ENCODE measurements around the gene AFDN.

AFDN gene

DNA sequence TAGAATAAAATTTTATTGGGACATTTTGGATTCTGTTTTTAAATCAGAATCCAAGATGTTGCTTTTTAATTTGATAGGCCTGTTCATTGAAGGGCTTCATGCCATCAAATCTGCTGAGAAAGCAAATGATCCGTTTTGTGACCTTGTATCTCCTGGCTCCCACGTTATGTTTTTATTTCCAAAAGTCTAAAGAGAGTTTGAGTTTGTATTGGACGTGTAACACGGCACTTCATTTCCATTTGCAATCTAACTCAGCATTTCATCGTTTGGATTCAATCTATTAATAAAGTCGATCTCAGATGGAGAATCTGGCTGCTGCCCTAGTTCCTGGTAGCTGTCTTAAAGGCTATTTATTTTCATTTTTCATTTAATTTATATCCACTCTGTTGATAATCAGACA is 187.7 kb downstream of the AFDN start:
- Histone ChIP-seq H3K9me2 (replicated peaks; ENCODE audit: insufficient read depth, low read length) (no peaks in the 10 kb centered on the region), H3K9me3 (replicated peaks; ENCODE audit: insufficient read depth, low read length) (no peaks in the 10 kb centered on the region), H3K27me3 (replicated peaks; ENCODE audit: insufficient read depth, low read length) (peaks cover 16% of the 10 kb centered on the region; the same call in 1 of the 2 replicates)

GRCh38 chr6:168015009-168015408 is 188.3 kb downstream of the AFDN start:
- Histone ChIP-seq H3K9me2 (replicated peaks; ENCODE audit: insufficient read depth, low read length) (no peaks in the 10 kb centered on the region), H2AFZ (ENCODE audit: low read length) (no peak overlapping the region), H3K9me3 (replicated peaks; ENCODE audit: insufficient read depth, low read length) (no peaks in the 10 kb centered on the region), H3K27ac (ENCODE audit: low read length) (no peak overlapping the region), H4K20me1 (ENCODE audit: insufficient read depth, low read length) (no peaks in the 10 kb centered on the region), H3K27me3 (replicated peaks; ENCODE audit: insufficient read depth, low read length) (peaks cover 17% of the 10 kb centered on the region; the same call in 1 of the 2 replicates), H3K4me1 (ENCODE audit: low read length) (no peaks in the 10 kb centered on the region), H3K4me3 (ENCODE audit: low read length) (no peak overlapping the region), H3K9ac (ENCODE audit: low read length) (no peak overlapping the region), H3F3A (ENCODE audit: insufficient read depth, low read length) (no peaks in the 10 kb centered on the region), H3K36me3 (replicated peaks; ENCODE audit: insufficient read depth, low read length) (no peaks in the 10 kb centered on the region), H3K79me2 (ENCODE audit: low read length) (no peaks in the 10 kb centered on the region), H3K4me2 (ENCODE audit: low read depth, low read length) (no peak overlapping the region)
- TF ChIP-seq, protein P1, sequence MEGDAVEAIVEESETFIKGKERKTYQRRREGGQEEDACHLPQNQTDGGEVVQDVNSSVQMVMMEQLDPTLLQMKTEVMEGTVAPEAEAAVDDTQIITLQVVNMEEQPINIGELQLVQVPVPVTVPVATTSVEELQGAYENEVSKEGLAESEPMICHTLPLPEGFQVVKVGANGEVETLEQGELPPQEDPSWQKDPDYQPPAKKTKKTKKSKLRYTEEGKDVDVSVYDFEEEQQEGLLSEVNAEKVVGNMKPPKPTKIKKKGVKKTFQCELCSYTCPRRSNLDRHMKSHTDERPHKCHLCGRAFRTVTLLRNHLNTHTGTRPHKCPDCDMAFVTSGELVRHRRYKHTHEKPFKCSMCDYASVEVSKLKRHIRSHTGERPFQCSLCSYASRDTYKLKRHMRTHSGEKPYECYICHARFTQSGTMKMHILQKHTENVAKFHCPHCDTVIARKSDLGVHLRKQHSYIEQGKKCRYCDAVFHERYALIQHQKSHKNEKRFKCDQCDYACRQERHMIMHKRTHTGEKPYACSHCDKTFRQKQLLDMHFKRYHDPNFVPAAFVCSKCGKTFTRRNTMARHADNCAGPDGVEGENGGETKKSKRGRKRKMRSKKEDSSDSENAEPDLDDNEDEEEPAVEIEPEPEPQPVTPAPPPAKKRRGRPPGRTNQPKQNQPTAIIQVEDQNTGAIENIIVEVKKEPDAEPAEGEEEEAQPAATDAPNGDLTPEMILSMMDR (IDR thresholded peaks at IDR 0.05; ENCODE audit: low read length), result no peak
- TF ChIP-seq EZH2 (optimal IDR thresholded peaks at IDR 0.05; ENCODE audit: low read depth, low read length) (no peak), EZH2phosphoT487 (IDR thresholded peaks at IDR 0.05; ENCODE audit: low read length) (no peak)
- no peak for DNase-seq

More for the DNA sequence above, 187.7 kb downstream of the AFDN start:
- H3K79me2 ChIP-seq (ENCODE audit: low read length), result no peaks in the 10 kb centered on the region
- no peaks in the 10 kb centered on the region for H3K4me1 ChIP-seq (ENCODE audit: low read length)
- no peak for DNase-seq
- H3K27ac ChIP-seq (ENCODE audit: low read length), result no peak overlapping the region
- H4K20me1 ChIP-seq (ENCODE audit: insufficient read depth, low read length), result no peaks in the 10 kb centered on the region
- H3K4me2 ChIP-seq (ENCODE audit: low read depth, low read length), result no peak overlapping the region
- H3K9ac ChIP-seq (ENCODE audit: low read length), result no peak overlapping the region
- TF ChIP-seq EZH2 (optimal IDR thresholded peaks at IDR 0.05; ENCODE audit: low read depth, low read length) (no peak), EZH2phosphoT487 (IDR thresholded peaks at IDR 0.05; ENCODE audit: low read length) (no peak)
- TF ChIP-seq, protein P1 (IDR thresholded peaks at IDR 0.05; ENCODE audit: low read length), result no peak
- H2AFZ ChIP-seq (ENCODE audit: low read length), result no peak overlapping the region
- no peaks in the 10 kb centered on the region for H3K36me3 ChIP-seq (replicated peaks; ENCODE audit: insufficient read depth, low read length)
- H3K4me3 ChIP-seq (ENCODE audit: low read length), result no peak overlapping the region
- H3F3A ChIP-seq (ENCODE audit: insufficient read depth, low read length), result no peaks in the 10 kb centered on the region

GRCh38 chr6:168015482-168016175 is 188.9 kb downstream of the AFDN start:
- Histone ChIP-seq H3K4me2 (ENCODE audit: low read depth, low read length) (no peak overlapping the region), H4K20me1 (ENCODE audit: insufficient read depth, low read length) (no peaks in the 10 kb centered on the region), H3K9ac (ENCODE audit: low read length) (no peak overlapping the region), H3F3A (ENCODE audit: insufficient read depth, low read length) (no peaks in the 10 kb centered on the region), H3K9me2 (replicated peaks; ENCODE audit: insufficient read depth, low read length) (no peaks in the 10 kb centered on the region), H3K4me1 (ENCODE audit: low read length) (no peaks in the 10 kb centered on the region), H2AFZ (ENCODE audit: low read length) (no peak overlapping the region), H3K9me3 (replicated peaks; ENCODE audit: insufficient read depth, low read length) (no peaks in the 10 kb centered on the region), H3K36me3 (replicated peaks; ENCODE audit: insufficient read depth, low read length) (no peaks in the 10 kb centered on the region), H3K4me3 (ENCODE audit: low read length) (no peak overlapping the region), H3K79me2 (ENCODE audit: low read length) (no peaks in the 10 kb centered on the region), H3K27me3 (replicated peaks; ENCODE audit: insufficient read depth, low read length) (peaks cover 21% of the 10 kb centered on the region; the same call in 1 of the 2 replicates), H3K27ac (ENCODE audit: low read length) (no peak overlapping the region)
- TF ChIP-seq EZH2 (optimal IDR thresholded peaks at IDR 0.05; ENCODE audit: low read depth, low read length) (no peak), EZH2phosphoT487 (IDR thresholded peaks at IDR 0.05; ENCODE audit: low read length) (no peak)
- TF ChIP-seq, protein P1 (IDR thresholded peaks at IDR 0.05; ENCODE audit: low read length), result no peak
- no peak for DNase-seq

Data from MM.1S (cell line).